GM12892 (cell line): Measurements from ENCODE around the gene FBXO9.

Experiments
- POLR2A ChIP-seq: IDR thresholded peaks from 2 replicates; pipeline ENCODE4 v1.6.1; 2011; ENCODE audit warnings: low read depth, low read length, control low read depth
- POLR2AphosphoS5 ChIP-seq: IDR thresholded peaks from 2 replicates; pipeline ENCODE4 v1.6.1; 2011; ENCODE audit warnings: low read depth, low read length, control low read depth
- TAF1 ChIP-seq: IDR thresholded peaks from 2 replicates; pipeline ENCODE4 v1.6.1; 2011; ENCODE audit warnings: low read depth, mild to moderate bottlenecking, control low read depth, low read length, borderline replicate concordance

DNA sequence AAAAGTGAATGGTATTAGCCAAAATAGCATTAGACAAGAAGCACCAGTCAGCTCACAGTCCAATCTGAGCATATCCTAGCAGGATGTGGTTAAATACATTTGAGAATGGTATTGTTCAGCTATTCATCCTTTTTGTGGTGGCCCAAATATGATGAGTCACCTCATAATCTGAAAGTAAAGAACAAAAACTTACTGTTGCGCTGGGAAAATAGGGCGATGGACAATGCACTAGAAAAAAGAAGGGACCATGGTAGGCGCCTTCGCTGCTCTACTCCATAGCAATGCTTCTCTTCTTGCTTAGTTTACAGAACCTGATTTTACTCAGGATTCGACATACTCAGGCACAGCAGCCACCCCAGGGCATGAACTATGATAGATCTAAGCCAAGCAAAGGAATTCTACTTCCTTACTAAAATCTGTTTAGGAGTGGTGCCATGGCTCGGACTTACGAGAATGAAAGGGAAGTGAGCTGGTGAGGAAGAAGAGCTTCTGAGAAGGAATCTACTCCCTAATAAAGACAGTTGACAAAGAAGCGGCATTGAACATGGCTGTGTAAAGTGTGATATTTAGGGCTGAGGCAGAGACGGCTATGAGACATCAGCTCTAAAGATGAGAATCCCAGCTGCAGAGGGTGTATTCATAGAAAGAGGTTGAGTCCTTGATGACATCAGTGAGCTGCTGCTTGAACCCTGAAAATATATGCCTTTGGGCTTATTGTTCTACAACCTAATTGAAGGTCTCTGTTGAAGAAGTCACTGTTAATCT lies 16.6 kb upstream of the FBXO9 start:
- TF ChIP-seq POLR2A: no peak
- no peak for TF ChIP-seq POLR2AphosphoS5
- TF ChIP-seq TAF1: no peak
